Right ventricle myocardium inferior (tissue), 1 donor: ENCODE data around the gene GCSH. TPM values are rescaled to one million over a fixed set of nuclear protein-coding genes. Genes with fewer than 3 reads are reported as not detected.
A peak's percentile ranks its signal among the peaks of the same experiment; 100 is the strongest.

Experiments used
- ATAC-seq: fragments of 200-7000 bp; cut with Tn5 transposase; one replicate; pipeline ENCODE4 v1.9.1; 2020; ENCODE audit warnings: mild to moderate bottlenecking, moderate library complexity
- DNase-seq: peaks from one replicate; pipeline ENCODE4 v3.0.0; 2021; ENCODE audit errors: missing footprints
- intact Hi-C: fragments of 100-400 bp; cut with DNase I; formaldehyde crosslinking; loops from one replicate; pipeline ENCODE4 v1.11.0; 2022
- total RNA-seq: library from RNA; stranded (reverse); fragmentation: NEBNext Ultra II Directional; extraction: Animal tissue kit (Norgen Biotek cat#: 25700); gene quantifications from one replicate; pipeline ENCODE4 v1.2.1, GENCODE V29; 2021
- donor health status: DM: no; HTN: yes; CAD: no; lungs with severe emphysema.

GCSH gene
- total RNA-seq, 1 donor from 2014 or later, result 52.3 TPM

DNA sequence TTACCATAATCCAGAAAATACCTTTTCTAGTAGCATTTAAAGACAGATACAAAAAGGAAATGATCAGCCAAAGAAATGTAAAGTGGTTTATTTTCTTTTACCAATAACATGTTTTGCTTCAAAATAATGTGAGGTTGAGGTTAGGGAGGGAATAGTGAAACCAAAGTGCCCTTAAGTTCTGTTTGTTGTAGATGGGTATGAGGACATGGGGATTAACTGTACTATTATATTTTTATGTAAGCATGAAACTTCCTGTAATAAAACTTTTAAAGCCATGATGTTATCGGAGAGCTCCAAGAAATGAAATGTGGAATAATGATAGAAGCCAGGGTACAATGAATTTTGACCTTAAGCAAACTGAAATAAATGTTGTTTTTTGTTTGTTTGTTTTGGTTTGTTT lies 29.0 kb downstream of the GCSH start:
- intact Hi-C loops, result no loop called here
- DNase-seq (no peak), ATAC-seq (no peak)

DNA sequence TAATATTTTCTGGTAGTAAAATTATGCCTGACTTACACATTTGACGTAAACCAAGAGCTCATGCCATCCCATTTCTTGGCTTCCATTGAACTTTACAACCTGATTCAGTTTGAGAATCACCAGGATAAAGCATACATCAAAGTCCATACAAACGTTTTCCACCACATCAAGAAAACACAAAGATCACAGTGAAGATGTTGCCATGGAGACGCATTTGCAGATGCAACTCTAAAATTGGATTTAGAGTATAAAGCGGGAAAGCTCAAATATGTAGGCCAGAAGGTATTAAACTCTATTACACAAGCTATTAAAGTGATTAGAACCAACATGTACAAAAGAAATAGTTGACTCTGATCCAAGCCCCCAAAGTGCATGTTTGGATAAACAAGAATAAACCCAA lies 29.5 kb downstream of the GCSH start:
- ATAC-seq, result no peak
- DNase-seq, result no peak
- intact Hi-C loops, result no loop called here

DNA sequence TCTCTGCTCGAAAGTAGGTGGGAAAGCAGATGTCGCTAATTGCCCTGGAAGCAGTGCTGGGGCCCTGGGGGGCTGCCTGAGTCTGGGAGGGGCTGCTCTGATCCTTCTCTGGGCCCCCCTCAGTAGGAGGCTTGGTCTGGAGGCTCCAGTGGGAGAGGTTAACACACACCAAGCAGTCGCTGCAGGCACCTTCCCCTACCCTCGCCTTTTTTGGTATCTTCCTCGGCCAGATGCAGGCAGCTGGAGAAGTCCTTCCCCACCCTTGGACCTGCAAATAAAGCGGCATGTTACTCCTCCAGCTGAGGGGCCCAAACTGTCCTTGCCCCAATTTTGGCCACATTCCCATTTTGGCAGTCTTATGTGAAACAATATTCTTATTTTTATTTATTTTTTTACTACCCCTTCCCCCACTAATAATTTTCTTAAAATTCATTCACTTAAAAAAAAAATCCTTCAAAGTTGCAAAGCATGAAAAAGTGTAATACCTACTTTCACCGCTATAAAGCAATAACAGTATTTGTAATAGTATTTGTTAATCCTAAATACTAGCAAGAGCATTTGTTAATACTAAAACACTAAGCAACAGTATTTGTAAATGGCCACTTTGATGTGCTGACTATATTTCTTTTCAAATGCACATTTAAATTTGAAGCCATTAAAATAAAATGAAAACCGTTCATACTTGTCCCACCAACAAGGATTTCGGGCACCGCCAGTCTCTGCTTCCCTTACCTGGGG lies 34.2 kb downstream of the GCSH start:
- DNase-seq (no peak), ATAC-seq (no peak)
- intact Hi-C loops, result no loop called here

DNA sequence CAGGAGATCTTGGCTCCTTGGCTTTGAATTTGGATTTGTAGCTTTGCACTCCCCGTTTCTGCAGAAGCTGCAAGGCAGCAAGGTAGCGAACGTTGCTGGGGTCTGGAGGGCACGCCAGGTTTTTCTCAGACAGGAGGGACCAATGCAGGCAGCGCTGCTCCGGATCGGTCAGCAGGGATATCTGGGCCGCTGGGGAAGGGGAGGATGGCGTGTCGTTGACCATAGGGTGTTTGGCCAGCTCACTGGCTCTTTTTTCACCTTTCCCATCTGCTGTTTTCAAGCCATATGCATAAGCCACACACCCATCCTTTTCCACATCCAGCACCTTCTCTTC lies 34.9 kb downstream of the GCSH start:
- DNase-seq, result no peak
- intact Hi-C loops, result no loop called here
- no peak for ATAC-seq

DNA sequence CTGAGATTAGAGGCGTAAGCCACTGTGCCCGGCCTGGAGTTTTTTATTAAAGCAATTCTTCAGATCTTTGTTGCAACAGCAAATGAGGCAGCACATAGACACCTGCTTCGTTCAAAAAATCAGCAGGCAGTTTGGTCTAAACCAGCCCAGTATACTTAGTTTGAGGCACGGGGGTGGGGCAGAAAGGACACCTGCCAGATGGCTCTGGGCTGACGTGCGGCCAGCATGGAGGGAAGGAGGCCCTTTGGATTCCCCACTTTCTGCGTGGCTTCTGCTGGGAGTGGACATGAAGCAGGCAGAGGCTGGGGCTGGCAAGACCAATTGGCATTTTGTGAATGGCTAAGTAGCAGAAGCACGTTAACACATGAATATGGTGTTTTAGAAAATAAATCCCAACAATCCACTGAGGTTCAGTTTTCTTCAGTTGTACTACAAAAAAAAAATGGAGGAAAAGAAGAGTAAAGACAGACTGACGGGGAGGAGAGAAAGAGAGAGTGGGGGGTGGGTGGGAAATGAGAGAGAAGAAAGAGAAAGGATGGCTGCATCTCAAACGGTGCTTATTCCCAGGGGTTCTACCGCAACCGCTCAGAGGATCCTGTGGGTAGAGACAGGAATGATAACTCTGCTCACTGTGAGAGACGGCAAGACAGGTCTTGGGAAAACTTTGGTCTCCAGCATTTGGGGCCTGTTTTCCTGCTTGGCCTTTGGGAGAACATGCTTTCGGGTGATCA lies 35.5 kb downstream of the GCSH start:
- no peak for DNase-seq
- ATAC-seq, result no peak
- intact Hi-C loops, result no loop called here

DNA sequence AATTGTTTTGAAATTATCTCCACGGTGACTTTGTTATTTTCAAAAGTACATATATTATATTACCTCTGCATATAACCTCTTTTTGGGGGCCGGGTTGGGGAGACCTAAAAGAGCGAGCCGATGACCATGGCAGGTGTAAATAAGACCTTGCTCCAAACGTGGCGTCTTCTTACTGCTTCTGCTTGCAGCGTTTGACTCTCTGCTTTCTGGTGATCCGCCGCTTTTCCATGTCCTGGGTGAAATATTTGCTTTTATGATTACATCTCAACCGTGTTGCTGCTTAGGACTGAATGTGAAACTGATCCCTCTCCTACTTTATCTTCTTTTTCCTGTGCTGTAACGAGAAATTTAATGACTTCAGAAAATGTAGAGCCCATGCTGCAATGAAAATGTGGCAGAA lies 42.4 kb downstream of the GCSH start:
- ATAC-seq, result no peak
- no peak for DNase-seq
- intact Hi-C loops, result no loop called here

DNA sequence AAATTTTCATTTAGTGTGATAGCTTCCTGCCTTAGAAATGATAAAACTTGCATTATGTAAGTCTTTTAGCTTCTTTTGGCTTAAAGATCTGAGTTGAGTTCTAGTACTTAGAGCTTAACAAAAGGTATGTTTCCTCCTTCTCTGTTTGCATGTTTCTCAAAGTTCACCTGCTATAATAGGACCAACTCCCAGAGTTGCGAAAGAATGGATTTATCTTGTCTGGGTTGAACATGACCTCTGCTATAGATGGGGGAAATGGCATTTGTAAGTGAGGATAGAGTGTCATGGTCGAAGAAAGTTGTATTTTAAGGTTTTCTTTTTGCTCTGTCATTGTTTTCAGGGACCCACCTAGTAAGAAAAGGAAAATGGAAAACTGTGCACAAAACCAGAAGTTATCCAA lies 53.4 kb downstream of the GCSH start:
- no peak for DNase-seq
- intact Hi-C loops, result no loop called here
- no peak for ATAC-seq

DNA sequence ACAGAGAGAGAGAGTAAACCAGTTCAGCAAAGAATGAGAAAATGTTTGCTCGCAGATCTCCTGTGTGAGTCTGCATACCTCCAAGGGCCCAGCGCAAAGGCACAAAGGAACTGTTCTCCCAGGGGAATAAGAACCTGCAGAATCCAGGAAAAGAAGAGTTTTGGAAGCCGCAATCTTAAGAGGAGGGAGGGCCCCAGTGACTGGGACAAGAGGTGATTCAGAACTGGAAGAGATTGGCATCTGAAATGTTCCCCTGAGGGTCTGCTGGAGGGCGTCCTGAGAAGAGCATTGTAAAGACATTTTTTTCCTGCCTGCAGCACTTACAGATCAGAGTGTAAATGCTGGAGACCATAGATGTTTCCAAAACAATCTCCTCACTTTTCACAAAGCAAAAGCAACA lies 54.5 kb downstream of the GCSH start:
- ATAC-seq (no peak), DNase-seq (no peak)
- intact Hi-C loops, result no loop called here

DNA sequence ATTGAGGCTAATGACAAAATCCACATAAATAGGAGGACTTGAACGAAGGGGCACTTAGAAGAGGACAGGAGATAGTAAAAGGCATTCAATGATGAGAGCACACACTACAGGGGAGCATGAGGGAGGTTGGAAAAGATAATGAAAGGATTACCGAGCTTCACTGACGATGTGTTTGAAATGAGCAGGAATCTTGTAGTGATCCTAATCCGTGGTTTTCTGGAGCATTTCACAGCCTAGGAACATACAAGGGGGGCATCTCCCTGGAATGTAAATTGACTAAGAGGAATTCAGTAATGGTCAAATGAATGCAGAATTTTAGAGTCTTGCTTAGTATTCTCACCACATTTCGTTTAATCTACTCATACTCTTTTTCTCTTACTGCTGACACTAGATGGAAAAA lies 55.4 kb downstream of the GCSH start:
- no peak for DNase-seq
- no peak for ATAC-seq
- intact Hi-C loops, result no loop called here

DNA sequence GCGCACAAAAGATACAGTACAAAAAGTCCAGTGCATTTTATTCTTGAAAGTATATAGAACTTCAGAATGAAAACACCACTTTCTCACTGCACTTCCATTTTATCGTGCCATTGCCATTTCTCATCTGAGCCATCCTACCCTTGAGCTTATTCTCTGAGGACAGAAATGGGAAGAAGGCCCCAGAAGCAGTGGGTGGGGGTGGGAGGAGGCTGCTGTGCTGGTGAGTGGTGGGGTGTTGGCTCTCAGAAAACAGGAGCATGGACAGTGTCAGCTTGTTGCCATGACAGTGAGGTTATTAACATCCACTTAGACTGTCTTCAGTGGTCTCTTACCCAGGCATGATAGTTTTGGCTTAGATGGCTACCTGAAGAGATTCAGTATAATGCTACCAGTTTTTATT lies 56.1 kb downstream of the GCSH start:
- intact Hi-C loops, result no loop called here
- DNase-seq (no peak), ATAC-seq (no peak)

DNA sequence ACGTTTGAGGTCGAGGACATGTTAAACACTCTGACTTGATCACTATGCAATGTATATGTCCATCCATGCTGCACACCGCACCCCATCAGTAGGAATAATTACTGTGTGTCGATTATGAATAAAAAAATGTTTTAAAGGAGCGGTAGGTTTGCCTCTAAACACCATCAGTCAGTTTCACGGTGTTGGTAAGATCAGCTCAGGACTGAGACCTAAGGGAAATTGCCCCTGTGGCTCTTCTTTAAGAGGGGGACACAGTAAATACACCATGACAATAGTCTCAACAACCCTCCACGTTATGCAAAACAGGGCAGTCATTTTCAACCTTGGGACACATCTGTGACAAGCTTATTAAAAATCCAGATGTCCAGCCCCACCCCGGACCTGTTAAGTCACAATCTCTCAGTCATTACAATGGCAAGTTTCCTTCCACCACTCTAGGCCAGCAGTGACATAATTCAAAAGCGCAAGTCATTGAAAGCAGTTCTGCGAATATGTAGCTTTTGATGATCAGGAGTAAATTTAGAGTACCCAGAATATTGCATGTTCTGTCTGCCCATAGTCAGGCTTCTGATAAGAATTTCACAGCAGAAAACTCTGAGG lies 59.3 kb downstream of the GCSH start:
- intact Hi-C loops, result loop anchor here (2.0 to 10.0 kb wide), 3 partner anchors 40 to 280 kb away; partner anchors contain the start of gene C16orf46
- no peak for DNase-seq
- ATAC-seq, result no peak

DNA sequence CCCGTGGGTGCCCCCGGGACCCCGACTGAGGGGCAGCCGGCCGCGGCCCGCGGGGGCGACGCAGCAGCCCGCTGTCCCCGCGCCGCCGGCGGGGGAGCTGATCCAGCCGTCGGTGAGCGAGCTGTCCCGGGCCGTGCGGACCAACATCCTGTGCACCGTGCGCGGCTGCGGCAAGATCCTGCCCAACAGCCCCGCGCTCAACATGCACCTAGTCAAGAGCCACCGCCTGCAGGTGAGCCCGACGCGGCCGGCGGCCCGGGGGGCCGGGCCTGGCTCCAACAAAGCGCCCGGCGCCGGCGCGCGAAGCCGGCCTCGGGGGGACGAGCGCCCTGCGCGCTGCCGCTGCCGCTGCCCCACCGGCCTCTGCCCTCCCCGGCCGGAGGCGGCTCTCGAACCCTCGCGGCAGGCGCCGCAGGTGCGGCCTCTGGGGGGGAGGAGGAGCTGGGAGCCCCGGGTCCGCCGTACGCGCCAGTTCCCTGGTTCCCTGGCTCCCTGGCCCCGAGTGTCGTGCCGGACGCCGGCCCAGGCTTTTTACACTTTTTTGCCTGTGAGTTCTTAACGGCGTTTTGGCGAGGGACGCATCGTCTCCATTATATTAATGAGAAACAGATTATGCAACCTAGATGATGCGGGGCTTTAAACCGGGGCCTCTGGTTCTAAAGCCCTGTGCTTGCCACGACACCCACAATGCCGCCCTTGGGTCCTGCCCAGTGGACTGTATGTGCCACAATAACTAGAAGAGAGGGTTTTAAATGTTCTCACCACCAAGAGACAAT lies 60.0 kb downstream of the GCSH start:
- intact Hi-C loops, result loop anchor here (1.0 to 10.0 kb wide), 4 partner anchors 41 to 702 kb away; partner anchors contain the start of gene C16orf46
- DNase-seq (peak; percentile 75), ATAC-seq (peak; percentile 30)

DNA sequence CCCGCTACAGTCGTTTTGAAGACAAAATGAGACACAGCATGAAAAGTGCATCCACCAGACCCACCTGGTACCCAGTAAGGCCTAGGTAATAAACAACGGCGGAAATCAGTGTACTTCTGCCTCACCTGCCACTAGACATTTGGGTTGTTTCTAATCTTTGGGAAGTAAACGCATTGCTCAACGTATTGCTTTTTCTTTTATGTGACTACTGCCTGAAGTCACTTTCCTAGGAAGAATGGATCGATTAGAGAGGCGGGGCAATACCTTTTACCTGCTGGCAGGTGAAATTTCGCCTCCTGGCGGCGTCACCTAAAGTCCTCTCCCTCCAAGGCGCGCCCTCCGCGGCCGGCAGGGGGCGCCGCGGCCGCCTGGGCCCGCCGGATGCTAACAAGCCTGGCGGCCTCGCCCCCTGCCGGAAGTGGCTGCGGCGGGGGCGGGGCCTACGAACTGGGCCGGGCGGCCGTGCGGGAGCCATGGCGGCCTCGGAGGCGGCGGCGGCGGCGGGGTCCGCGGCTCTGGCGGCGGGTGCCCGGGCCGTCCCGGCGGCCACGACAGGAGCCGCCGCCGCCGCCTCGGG lies 60.7 kb downstream of the GCSH start, which contains the start of gene ATMIN:
Gene ATMIN, plus strand, starts transcription at position 445 of the 577 bp plus-strand sequence. Its CDS starts 29 bp downstream, at position 474.
- intact Hi-C loops, result loop anchor here (1.0 to 10.0 kb wide), 3 partner anchors 149 to 703 kb away; no protein-coding TSS in a partner anchor

More for the DNA sequence above, 60.7 kb downstream of the GCSH start, which contains the start of gene ATMIN:
- DNase-seq (peak; percentile 96), ATAC-seq (peak; percentile 98)

Other genes starting within 250 kb of the GCSH start
- gene CMC2, start 89.5 kb downstream of the GCSH start, total RNA-seq, result 130 TPM
- 8.9 TPM for gene CENPN, start 89.2 kb downstream of the GCSH start, total RNA-seq
- 21.2 TPM for gene ATMIN, start 60.6 kb downstream of the GCSH start, total RNA-seq
- gene C16orf46, start 19.2 kb downstream of the GCSH start, total RNA-seq, result 0.62 TPM
- not detected for gene BCO1, start 142.3 kb upstream of the GCSH start, total RNA-seq
- gene GAN, start 218.6 kb upstream of the GCSH start, total RNA-seq, result 8.5 TPM